Measurements from ENCODE around the gene ACSM2B.
"Not testable (repeated sequence)": the region's sequence is repeated elsewhere in the genome, so short reads cannot be mapped to it uniquely, and the experiment has no call there.

DNA sequence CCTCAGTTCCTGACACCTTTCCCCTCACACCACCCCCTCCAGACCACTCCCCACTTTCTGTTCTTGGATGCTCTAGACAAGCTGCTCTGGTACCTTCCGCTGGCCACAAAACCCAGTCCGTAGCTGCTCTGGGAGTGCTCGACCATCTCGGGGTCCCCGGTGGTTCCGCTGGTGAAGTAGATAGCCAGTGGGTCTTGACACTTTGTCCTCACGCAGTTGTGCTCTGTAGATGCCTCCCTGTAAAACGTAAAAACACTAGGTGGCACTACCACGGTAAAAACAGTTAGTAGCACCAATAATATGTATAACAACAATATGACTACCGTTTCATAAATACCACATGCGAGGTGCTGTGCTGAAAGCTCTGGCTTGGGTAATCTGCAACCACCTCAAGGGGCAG, 26.0 kb upstream of the ACSM2B start:
- not testable (repeated sequence) for TF ChIP-seq CTCF, POLR2A (IDR thresholded peaks at IDR 0.05)
